K562 (cell line): ENCODE results near the gene DPM1. TPM values are rescaled to one million over a fixed set of nuclear protein-coding genes. Genes with fewer than 3 reads are reported as not detected.

Experiments
- FOSL1 ChIP-seq: fragments of 200-800 bp; sonication (Bioruptor generic); conservative IDR thresholded peaks from 2 replicates; pipeline ENCODE4 v1.6.1; 2016; ENCODE audit warnings: missing genetic modification characterization, missing compliant biosample characterization
- FOXK2 ChIP-seq, 2 experiments: fragments of 450-650 bp; IDR thresholded peaks in 1 of 2; conservative IDR thresholded peaks in 1 of 2; 2 replicates each; pipeline ENCODE4 v1.6.1; 2016; ENCODE audit warnings: low read depth in 2 of 2, mild to moderate bottlenecking in 1 of 2
- HMG20B ChIP-seq: fragments of 250-450 bp; sonication (Bioruptor Pico); IDR thresholded peaks from 2 replicates; pipeline ENCODE4 v1.5.0; 2021; ENCODE audit warnings: mild to moderate bottlenecking
- MED1 ChIP-seq: sonication (generic); formaldehyde crosslinking; IDR thresholded peaks from 2 replicates; pipeline ENCODE4 v1.8.1; 2023; ENCODE audit warnings: missing genetic modification reagents, borderline replicate concordance
- NFIX ChIP-seq: fragments of 250-450 bp; sonication (Bioruptor Pico); IDR thresholded peaks from 2 replicates; pipeline ENCODE4 v1.4.0; 2020; ENCODE audit warnings: low read depth, mild to moderate bottlenecking, moderate library complexity
- polyA plus RNA-seq, 8 experiments: library from polyadenylated mRNA; depleted of rRNA in 4 of 8; stranded (reverse) in 5 of 8; unstranded in 3 of 8; fragments of >200 nt; fragmentation: Nextera tagmentation in 2 of 8; fragmentation: Illumina TruSeq in 1 of 8; extraction: Ambion mirVana in 2 of 8; extraction: Trizol in 1 of 8; gene quantifications; 2 replicates each; pipeline versions ENCODE4 v1.2.1 to v1.2.3, GENCODE V29; 2011 to 2014; ENCODE audit warnings: inconsistent platforms in 1 of 8, missing spikeins in 1 of 8
- total RNA-seq, 7 experiments: library from RNA; depleted of rRNA in 6 of 7; stranded (reverse); fragments of >200 nt in 6 of 7; fragmentation: Illumina TruSeq in 2 of 7; extraction: Trizol in 2 of 7; gene quantifications; 2 replicates each; pipeline versions ENCODE4 v1.2.1 to v1.2.3, GENCODE V29; 2011 to 2021; ENCODE audit warnings: low replicate concordance in 1 of 7
- TF ChIP-seq, protein P1 (sequence below), 3 experiments: fragments of 200-800 bp in 1 of 3; fragments of 250-450 bp in 1 of 3; fragments of 450-650 bp in 1 of 3; sonication (Bioruptor Pico) in 1 of 3; sonication (Bioruptor generic) in 1 of 3; formaldehyde crosslinking in 1 of 3; IDR thresholded peaks; 2 replicates each; pipeline versions ENCODE4 v1.6.1 to v1.8.0; 2016 to 2022; ENCODE audit warnings: mild to moderate bottlenecking in 2 of 3, missing genetic modification characterization in 2 of 3, missing compliant biosample characterization in 1 of 3, moderate library complexity in 1 of 3

DPM1 gene
- total and polyA plus RNA-seq, 9 of the 15 experiments (the other 6 are each of a cell fraction or from before 2014, with no cell fraction given): 75.2 to 190 (median 153) TPM

DNA sequence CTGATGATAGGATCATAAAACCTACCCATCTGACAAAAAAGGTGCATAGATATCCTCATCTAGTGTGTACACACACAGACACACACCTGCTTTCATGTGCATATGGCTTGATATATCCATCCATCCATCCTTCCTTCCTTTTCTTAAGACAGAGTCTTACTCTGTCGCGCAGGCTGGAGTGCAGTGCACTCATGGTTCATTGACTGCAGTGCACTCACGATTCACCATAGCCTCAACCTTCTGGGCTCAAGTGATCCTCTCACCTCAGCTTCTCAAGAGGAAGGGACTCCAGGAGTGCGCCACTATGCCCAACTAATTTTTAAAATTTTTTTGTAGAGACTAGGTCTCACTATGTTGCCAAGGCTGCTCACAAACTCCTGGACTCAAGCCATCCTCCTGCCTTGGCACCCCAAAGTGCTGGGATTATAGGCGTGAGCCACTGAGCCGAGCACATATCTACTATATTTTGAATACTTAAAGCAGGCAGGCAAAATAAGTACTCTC, 54.2 kb downstream of the DPM1 start (continued):
- TF ChIP-seq NFIX (CRISPR knock-in tag): no peak
- TF ChIP-seq HMG20B (CRISPR knock-in tag): no peak
- TF ChIP-seq FOSL1: 0 out of 2 replicates have a peak, but pooled peaks have one; percentile 0
- TF ChIP-seq FOXK2 (conservative IDR thresholded peaks at IDR 0.05 in 1 of 2, IDR thresholded peaks at IDR 0.05 in 1 of 2; ENCODE audit: low read depth in 2 of 2): no peak
- TF ChIP-seq, protein P1, sequence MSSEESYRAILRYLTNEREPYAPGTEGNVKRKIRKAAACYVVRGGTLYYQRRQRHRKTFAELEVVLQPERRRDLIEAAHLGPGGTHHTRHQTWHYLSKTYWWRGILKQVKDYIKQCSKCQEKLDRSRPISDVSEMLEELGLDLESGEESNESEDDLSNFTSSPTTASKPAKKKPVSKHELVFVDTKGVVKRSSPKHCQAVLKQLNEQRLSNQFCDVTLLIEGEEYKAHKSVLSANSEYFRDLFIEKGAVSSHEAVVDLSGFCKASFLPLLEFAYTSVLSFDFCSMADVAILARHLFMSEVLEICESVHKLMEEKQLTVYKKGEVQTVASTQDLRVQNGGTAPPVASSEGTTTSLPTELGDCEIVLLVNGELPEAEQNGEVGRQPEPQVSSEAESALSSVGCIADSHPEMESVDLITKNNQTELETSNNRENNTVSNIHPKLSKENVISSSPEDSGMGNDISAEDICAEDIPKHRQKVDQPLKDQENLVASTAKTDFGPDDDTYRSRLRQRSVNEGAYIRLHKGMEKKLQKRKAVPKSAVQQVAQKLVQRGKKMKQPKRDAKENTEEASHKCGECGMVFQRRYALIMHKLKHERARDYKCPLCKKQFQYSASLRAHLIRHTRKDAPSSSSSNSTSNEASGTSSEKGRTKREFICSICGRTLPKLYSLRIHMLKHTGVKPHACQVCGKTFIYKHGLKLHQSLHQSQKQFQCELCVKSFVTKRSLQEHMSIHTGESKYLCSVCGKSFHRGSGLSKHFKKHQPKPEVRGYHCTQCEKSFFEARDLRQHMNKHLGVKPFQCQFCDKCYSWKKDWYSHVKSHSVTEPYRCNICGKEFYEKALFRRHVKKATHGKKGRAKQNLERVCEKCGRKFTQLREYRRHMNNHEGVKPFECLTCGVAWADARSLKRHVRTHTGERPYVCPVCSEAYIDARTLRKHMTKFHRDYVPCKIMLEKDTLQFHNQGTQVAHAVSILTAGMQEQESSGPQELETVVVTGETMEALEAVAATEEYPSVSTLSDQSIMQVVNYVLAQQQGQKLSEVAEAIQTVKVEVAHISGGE (CRISPR knock-in tag; IDR thresholded peaks at IDR 0.05): 0 out of 6 replicates have a peak, but pooled peaks of 1 of the 3 experiments have one; percentile 19
- TF ChIP-seq MED1: no peak
- TF ChIP-seq, all 486 proteins: peak for 5
